ELR (cell line): ENCODE measurements around the gene BHLHA9.

ENCODE experiments used
- DNase-seq: peaks from one replicate; pipeline ENCODE4 v3.0.0-alpha.2; 2015; ENCODE audit warnings: low read depth

BHLHA9 gene

GRCh38 chr17:1255041-1255440 is 15.2 kb upstream of the BHLHA9 start:
- no peak for DNase-seq

- no peak for DNase-seq
Measured at GRCh38 chr17:1256699-1257098, 13.5 kb upstream of the BHLHA9 start.

GRCh38 chr17:1260086-1260769 is 10.0 kb upstream of the BHLHA9 start:
- no peak for DNase-seq

- no peak for DNase-seq
Measured at GRCh38 chr17:1260770-1261161, 9.5 kb upstream of the BHLHA9 start.

GRCh38 chr17:1264196-1264595 is 6.0 kb upstream of the BHLHA9 start:
- DNase-seq: no peak

- DNase-seq: no peak
Measured at GRCh38 chr17:1267471-1267943, 2.7 kb upstream of the BHLHA9 start.

- no peak for DNase-seq
Measured at GRCh38 chr17:1271030-1271423, 783 bp downstream of the BHLHA9 start.

- no peak for DNase-seq
Measured at GRCh38 chr17:1271441-1271840, 1.2 kb downstream of the BHLHA9 start.

- no peak for DNase-seq
Measured at GRCh38 chr17:1272701-1273100, 2.5 kb downstream of the BHLHA9 start.

- DNase-seq: no peak
Measured at GRCh38 chr17:1273492-1274244, 3.4 kb downstream of the BHLHA9 start.

GRCh38 chr17:1274245-1274608 is 4.0 kb downstream of the BHLHA9 start:
- no peak for DNase-seq

GRCh38 chr17:1275205-1275961 is 5.1 kb downstream of the BHLHA9 start:
- DNase-seq: no peak

- DNase-seq: peak; percentile 68
Measured at GRCh38 chr17:1275962-1276736, 5.9 kb downstream of the BHLHA9 start.

GRCh38 chr17:1280652-1281051 is 10.4 kb downstream of the BHLHA9 start:
- no peak for DNase-seq

GRCh38 chr17:1286379-1287106 is 16.3 kb downstream of the BHLHA9 start:
- DNase-seq: no peak

- DNase-seq: no peak
Measured at GRCh38 chr17:1289695-1290094, 19.5 kb downstream of the BHLHA9 start.

GRCh38 chr17:1290676-1291075 is 20.4 kb downstream of the BHLHA9 start:
- no peak for DNase-seq

GRCh38 chr17:1294157-1294717 is 24.0 kb downstream of the BHLHA9 start:
- DNase-seq: no peak

GRCh38 chr17:1298606-1299005 is 28.4 kb downstream of the BHLHA9 start:
- DNase-seq: no peak

GRCh38 chr17:1299552-1300370 is 29.5 kb downstream of the BHLHA9 start:
- DNase-seq: no peak
